Activated CD4-positive, alpha-beta T cell treated with anti-CD3 and anti-CD28 coated beads for 48 hours (primary cell): ENCODE measurements around the gene RDX.
"Not testable (repeated sequence)": the region's sequence is repeated elsewhere in the genome, so short reads cannot be mapped to it uniquely, and the experiment has no call there.

ENCODE experiments used
- DNase-seq: peaks from one replicate; pipeline ENCODE4 v3.0.0-alpha.2; 2020

The RDX gene

DNA sequence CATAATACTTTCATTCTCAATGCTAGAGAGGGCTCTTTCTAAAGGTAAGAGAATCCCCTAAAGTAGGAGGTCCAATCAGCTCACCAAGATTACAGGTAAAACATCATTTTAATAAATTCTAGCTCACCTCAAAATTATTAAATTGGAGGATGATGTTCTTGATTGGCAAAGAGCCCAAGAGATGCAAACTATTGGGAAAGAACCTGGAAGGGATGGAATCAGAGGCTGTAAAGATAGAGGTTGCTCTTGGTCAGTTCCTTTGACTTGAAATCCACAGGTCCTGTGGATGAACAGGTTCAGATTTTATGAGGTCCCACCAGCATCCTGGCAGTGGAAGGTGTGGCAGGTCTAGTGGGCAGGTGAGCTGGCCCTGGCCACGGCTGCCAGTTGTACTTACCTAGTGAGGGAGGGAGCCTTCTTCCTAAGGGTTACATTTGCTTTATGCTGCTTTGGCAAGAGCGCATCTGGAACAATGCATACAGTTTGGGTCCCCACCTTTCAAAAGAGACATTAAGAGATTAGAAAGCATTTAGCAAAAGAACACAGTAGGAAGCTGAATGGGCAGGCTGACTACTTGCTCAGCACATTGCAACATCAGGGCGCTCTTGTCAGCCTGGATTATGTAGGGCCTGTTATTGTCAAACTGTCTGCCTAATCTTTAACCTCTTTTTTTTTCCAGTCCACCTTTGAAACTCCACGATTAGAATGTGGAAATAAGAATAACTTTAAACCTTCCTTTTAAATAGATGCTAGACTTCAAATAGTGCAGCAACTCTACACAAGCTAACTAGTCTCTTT lies 97.0 kb downstream of the RDX start:
- DNase-seq, result no peak

DNA sequence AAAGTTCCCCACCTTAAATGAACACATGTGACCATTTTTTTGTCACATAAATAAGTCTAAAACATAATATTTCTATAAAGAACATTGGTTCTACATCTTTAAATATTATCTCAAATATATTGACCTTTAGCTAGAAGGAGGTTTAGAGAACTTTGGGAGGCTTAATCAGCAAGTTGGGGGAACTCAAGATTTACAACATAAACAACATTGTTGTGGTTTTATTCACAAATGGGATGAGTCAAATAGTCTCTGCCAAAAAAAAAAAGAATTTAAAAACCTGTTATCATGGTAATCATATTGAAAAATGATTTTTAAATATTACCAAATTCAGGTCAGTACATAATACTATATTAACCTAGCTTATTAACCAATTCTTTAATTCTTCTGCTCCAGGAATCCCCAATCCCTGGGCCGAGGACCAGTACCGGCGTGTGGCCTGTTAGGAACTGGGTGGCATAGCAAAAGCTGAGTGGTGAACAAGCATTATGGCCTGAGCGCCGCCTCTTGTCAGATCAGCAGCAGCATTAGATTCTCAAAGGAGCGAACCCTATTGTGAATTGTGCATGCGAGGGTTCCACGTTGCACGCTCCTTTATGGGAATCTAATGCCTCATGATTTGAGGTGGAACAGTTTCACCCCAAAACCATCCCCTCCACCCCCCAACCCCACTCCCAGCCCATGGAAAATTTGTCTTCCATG lies 98.2 kb downstream of the RDX start:
- DNase-seq, result no peak

DNA sequence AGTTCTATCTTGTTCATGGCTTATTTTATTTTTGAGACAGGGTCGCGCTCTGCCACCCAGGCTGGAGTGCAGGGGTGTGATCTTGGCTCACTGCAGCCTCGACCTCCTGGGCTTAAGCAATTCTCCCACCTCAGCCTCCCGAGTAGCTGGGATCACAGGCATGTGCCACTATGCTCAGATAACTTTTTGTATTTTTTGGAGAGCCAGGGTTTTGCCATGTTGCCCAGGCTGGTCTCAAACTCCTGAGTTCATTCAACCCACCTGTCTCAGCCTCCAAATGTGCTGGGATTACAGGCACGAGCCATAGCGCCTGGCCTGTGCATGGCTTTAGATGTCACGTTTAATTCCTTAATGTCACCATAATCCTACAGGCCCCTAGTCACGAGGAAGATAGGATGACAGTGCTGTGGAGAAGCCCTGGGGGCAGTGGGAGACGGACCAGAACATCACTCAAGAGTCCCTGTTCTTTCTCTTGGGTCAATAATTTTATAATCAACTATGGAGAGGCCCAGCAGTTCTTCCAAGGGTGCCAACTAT lies 99.5 kb downstream of the RDX start:
- no peak for DNase-seq

DNA sequence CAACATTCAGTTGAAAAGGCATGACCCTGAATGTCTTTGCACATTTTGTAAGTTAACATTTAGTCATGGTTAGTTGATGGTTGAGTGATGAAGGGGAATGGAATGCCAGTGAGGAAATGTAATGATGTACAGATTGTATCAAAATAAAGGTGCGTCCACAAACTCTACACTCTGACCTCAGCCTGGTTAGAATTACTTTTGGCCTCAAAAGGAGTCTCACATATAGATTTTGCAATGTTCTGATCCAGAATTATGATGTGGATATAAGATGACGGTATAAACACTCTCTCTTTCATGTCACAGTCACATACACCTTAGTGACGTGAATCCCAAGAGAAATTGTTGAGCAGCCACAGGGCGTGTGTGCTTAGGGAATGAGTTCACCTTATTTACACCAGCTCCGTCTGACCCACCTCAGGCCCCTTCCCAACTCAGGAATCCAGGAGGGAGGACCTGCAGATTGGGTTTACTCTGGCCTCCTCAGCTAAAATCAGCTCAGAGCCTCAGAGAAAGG lies 100.1 kb downstream of the RDX start:
- DNase-seq, result no peak

DNA sequence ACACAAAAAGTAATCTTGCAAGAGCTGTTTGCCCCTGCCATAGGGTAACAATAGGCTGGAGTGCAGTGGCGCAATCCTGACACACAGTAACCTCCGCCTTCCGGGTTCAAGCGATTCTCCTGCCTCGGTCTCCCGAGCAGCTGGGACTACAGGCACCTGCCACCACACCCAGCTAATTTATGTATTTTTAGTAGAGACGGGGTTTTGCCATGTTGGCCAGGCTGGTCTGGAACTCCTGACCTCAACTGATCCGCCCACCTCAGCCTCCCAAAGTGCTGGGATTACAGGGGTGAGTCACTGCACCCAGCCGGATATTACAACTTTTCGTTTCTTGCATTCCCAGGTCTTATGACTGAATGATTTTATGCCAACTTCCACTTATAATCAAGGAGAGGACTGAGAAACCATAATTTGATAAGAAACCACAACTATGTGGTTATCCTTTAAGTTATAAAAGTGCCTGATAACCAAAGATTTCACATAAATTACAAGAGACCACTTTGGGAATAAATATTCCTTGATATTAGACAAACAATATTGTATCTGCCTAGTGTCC lies 102.1 kb downstream of the RDX start:
- not testable (repeated sequence) for DNase-seq

DNA sequence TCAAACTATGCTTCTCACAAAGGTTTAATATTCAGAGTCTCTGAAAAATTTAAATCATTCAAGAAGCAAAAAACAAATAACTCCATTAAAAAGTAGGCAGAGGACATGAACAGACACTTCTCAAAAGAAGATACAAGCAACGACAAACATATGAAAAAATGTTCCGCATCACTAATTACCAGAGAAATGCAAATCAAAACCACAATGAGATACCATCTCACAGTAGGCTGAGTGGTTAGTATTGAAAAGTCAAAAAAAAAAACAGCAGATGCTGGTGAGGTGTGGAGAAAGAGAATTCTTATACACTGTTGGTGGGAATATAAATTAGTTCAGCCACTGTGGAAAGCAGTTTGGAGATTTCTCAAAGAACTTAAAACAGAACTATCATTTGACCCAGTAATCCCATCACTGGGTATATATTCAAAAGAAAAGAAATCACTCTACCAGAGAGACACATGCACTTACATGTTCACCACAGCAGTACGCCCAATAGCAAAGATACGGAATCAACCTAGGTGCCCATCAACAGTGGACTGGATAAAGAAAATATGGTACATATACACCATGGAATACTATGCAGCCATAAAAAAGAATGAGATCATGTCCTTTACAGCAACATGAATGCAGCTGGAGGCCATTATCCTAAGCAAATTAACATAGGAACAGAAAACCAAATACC lies 103.7 kb downstream of the RDX start:
- DNase-seq, result not testable (repeated sequence)

DNA sequence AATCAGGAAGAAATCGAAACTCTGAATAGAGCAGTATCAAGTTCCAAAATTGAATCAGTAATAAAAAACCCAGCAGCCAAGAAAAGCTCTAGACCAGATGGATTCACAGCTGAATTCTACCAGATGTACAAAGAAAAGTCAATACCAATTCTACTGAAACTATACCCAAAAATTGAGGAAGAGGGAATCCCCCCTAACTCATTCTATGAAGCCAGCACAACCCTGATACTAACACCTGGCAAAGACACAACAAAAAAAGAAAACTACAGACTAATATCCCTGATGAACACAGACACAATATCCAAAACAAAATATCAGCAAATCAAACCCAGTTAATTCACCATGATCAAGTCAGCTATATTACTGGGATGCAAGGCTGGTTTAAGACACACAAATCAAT lies 105.5 kb downstream of the RDX start:
- no peak for DNase-seq

DNA sequence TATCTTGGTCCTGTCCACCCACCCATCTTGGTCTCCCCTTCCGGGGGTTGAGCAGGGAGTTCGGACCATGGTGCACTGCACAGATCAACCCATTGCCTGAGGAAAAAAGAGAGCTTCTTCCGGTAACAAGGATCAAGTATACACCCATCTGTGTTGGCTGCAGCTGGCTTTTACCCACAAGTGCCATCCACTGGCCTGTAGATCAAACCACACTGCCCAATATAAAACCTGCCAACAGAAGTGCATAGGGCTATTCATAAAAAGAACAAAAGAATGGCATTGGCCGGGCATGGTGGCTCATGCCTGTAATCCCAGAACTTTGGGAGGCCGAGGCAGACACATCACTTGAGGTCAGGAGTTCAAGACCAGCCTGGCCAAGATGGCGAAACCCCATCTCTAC lies 108.7 kb downstream of the RDX start:
- DNase-seq, result no peak

DNA sequence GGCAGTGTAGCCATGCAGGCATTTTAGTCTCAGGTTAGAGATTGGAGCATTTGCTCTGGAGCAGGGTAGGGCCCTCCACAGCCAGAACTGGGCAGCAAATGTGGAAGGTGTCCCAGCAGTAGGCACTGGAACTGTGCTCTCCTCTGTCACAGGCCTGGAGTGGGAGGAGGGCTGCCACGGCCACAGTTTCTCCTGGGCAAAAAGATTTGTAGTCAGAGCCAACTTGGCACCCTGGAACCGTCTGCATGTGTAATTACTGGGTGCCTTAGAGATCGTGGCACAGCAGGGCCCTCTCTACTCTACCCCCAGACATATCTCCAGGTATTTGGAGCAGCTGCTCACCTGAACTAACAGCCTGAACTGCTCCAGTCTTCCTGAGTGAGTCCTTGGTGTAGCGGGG lies 109.5 kb downstream of the RDX start:
- no peak for DNase-seq

DNA sequence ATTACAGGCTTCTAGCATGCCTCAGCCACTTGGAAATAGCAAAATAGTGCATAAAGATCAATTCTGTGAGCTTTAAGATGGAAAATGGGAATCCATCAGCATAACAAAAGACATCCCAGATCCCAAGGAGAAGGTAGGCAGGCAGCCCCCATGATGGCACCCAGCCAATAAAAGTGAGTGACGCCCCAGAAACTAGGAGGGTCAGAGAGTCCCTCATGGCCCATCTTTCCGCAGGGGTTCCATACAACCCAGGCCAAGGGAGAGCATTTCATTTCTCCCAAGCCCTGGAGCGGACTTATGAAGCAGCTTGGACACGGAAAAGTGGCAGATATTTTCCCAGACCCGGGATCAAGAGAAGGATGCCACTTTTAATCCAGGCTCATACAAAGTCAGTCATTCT lies 110.0 kb downstream of the RDX start:
- no peak for DNase-seq

DNA sequence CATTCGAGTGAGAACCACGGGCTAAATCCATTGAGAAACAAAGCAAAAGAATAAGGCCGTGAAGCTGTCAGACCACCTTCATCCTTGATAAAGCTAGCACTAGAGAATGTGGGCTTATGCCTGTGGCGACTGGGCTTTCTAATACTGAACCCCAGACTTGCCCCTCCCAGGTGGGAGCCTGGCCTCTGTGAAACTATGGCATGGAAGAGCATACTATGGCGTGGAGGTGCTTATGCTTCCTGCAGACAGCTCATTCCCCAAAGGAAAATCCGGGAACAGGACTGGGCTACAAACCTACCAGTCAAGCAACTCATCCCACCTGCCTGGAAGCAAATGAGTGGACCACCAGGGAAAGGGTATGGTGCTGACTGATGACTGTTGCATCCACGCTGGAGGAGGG lies 110.8 kb downstream of the RDX start:
- DNase-seq, result no peak

DNA sequence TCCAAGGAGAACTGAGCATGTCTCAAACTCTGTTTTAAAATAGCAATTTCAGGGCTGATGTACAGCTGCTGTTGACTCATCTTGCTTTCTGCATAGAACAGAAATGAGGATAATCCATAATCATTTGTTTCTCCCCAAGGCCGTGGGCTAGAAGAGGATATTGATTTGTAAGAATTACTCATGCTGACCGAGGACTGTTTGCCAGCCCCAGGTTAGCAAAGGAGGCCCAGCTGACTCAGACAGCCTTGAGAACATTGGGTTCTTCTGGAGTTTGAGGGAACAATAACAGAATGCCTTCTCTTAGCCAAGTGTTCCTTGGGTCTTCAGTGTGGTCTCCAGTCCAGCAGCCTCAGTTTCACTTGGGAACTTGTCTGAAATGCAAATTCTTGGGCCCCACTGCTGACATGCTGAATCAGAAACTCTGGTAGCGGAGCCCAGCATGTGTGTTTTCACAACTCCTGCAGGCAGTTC lies 111.3 kb downstream of the RDX start:
- no peak for DNase-seq

DNA sequence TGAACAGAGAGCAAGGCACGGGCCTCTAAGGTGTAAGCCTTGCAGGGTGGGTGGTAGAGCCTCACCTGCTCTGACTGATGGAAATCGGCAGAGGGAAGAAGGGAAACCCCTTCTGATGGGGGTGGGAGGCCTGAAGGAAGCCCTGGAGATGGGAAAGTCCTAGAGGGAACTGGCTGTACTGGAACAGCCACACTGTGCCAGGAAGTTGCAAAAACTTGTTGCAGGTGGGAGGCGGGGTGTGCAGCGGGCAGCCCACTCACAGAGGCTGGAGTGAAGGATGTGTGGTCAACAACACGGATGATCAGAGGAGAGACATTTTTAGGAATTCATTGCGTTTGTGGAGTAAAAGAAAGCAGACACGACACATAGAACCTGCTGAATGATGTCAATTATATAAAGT lies 112.0 kb downstream of the RDX start:
- DNase-seq, result no peak

DNA sequence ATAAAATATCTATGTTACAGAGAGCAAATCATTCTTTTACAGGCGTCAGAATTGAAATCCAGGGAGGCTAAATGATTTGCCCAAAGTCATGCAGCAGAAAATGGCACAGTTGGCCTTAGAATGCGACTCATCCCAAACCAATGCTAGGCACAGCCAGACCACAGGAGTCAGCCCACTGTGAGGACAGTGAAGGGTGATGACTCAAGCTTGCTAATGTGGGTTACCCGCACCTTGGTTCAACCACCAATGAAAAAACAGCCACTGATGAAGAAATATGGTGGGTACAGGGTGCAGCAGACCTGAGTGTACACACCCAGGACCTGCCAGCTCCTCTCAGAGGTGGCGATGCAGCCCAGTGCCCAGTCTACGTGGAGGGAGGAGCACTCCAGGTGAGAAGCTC lies 113.5 kb downstream of the RDX start:
- DNase-seq, result peak; percentile 10

DNA sequence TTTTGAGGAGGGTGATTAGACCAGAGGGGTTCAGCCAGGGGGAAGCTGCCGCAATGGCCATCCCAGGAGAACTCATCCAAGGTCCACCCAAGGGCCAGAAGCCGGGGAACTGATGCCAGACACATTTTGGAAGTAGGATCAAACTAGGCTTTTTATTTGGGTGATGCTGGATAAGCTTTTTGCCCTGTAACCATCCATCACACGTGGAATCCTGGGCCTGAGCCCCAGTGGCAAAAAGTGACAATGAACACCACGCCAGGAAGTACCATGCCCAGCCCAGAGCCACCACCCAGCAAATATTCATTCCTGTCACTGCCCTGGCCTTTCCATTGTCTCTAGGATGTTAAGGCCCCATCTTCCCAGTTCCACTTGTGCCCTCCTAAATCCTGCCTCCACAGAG lies 117.3 kb downstream of the RDX start:
- DNase-seq, result no peak

DNA sequence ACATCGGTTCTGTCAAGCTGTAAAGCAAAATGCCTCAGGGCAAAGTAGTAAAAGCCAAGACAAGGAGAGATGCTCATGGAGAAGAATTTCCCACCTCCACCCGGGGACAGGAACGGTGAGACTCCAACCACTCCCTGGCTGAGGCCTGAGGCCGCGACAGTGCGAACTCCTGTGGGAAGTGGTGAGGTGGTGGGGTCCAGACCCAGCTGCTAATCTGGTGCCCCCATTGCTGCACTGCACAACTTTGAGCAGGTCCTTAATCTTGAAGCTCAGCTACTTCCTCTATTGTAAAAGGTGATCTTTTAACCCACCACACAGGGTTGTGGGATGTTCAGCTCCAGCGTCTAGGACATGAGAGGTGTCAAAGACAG lies 119.3 kb downstream of the RDX start:
- no peak for DNase-seq

DNA sequence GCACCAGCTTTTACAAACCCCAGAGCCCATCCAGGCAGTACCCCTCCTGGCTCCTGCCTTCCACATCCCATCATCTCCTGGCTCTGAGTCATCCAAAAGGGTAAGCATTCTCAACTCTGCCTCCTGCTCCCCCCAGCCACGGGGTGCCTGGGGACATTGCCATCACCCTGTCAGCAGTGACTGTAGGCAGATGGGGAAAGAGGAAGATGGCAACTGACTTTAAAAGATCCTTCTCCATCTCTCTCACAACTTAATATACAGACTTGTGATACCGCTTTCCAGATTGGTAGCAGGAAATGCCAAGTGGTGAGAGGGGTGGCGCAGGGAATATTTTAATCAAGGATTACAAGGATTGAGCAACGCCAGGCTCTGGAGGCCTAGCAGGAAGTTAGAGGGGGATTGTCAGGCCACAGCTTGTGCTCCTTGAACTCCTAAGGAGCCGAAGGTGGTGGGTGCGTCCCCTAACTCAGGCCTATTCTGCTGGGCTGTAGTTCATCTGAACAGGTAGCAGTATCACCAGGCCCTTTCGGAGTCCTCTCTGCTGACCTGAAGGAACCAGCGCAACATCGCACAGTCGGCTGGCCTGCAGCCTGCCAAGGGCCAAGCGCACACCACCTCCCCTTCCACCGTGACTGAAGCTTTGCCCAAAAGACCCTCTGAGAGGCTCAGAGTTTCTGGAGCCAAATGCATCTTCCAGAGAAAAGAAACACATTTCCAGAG lies 119.9 kb downstream of the RDX start:
- no peak for DNase-seq

DNA sequence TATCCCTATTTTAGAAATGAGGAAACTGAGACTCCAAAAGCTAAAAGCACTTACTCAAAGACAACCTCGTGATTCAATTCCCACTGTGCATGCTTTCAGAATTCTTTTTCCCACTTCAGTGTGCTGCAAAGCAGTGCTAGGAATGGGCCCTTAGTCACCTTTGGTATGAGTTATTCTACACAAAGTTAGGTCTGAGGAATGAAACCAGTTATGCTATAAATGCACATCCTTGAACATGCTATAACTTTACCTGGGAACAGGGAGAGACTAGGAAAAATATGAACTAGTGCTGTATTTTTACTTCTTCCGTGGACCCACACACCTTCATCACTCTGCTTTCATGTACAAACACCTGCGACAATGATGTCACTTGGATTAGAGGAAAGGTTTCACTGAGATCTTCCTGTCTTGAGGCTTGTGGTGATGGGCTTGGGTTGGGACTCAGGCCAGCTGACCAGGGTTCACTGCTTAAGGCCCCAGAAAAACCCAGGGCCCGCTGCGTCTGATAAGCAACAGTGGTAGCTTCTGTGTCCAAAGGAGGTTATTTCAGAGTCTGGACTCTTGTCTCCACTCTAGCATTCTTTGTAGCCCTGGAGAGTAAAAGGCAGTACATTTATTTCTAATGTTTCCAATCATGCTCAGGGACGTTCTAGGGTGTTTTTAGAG lies 121.6 kb downstream of the RDX start:
- DNase-seq, result no peak

DNA sequence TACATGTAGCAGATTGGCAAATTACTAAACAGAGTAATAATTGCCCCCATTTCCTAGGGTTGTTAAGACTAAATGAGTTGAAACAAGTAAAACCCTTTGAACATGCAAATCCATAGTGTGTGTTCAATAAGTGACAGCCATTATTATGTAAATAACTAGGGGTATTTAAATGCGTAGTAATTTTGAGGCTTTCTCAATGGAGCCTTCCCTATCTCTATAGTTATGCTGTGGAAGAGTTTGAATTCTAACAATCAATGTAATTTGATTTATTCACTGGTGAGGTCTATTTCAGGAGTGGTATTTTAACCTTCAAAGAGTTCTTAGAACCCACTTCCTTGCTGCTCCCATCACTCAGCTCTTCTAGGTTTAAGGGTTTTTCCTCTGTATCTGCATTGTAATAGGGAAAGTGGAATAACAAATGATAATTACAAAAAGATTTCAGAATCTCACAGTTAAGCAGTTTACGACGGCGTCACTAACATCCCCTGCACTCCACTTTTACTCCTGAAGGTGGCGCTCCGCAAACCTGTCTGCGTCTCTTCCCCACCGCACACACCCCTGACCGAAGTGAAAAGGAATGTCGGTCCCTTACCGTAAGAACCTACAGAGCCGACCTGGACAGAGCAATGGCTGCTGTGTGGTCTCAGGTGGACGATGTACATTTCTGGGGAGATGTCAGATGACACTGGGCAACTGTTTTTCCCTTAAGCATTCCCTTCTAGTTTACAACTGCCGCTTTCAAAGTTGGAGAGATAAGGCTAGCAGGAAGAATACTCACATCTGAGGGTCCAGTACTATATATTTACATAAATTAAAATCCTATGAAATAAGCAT lies 122.4 kb downstream of the RDX start:
- DNase-seq, result peak; percentile 80

DNA sequence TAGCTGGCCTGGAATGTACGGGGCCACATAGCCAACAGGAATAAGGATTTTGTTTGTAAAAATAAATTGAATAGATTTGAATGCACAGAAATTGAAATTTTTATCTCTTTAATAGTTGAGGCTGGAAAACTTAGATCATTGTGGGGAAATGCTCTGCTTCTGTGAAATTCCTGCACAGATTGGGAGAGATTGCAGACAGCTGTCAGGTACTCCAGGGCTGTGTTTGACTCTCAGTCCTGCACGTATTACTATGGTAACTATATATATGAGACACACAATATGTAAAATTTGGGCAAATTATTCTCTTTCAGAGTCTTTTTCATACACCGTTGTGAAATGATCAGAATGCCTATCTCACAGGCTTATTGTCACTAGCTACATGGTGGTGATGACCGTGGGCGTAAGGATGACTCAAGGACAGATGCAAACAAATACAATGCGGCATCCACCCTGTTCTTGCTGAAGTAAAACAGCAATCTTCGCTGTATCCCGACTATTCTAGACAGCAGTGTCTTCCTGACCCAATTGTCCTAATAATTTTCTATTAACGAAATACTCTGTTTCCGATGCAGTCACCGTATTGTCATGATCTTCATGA lies 123.8 kb downstream of the RDX start:
- DNase-seq, result peak; percentile 39

DNA sequence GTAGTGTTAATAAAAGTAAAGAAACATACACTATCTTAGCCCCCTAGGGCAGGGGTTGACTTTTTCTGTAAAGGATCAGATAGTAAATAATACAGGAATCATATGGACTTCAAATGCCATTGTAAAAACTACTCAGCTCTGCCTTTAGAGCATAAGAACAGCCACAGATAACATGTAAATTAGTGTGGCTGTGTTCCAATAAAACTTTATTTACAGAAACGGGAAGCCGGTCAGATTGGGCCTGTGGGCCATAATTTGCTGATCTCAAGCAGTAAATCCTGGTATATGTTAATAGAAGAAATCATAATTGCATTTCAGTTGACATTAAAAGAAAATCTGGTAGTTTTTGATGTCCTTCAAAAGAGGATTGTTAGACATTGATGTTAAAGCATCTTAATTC lies 126.7 kb downstream of the RDX start:
- no peak for DNase-seq
